GM10266 (cell line): ENCODE data around the gene RNF166.

Experiments used
- DNase-seq: peaks from one replicate; pipeline ENCODE4 v3.0.0; 2012; ENCODE audit errors: extremely low spot score
- CTCF ChIP-seq: IDR thresholded peaks from 2 replicates; pipeline ENCODE4 v1.5.1; 2012; ENCODE audit warnings: mild to moderate bottlenecking, low read depth; ENCODE audit not compliant: control insufficient read depth, insufficient read depth; ENCODE audit errors: missing control alignments

RNF166 gene

GRCh38 chr16:88727871-88728270 lies 21.7 kb upstream of the RNF166 start:
- TF ChIP-seq CTCF = no peak
- DNase-seq = no peak

GRCh38 chr16:88726981-88727380 lies 20.8 kb upstream of the RNF166 start:
- no peak for DNase-seq
- no peak for TF ChIP-seq CTCF

GRCh38 chr16:88726408-88726749 lies 20.2 kb upstream of the RNF166 start:
- DNase-seq = no peak
- TF ChIP-seq CTCF = no peak

GRCh38 chr16:88725609-88726407 lies 19.6 kb upstream of the RNF166 start:
- no peak for DNase-seq
- TF ChIP-seq CTCF = no peak

- no peak for DNase-seq
- TF ChIP-seq CTCF = no peak
Observed at GRCh38 chr16:88724855-88725555, 18.8 kb upstream of the RNF166 start.

- TF ChIP-seq CTCF = no peak
- no peak for DNase-seq
Observed at GRCh38 chr16:88723911-88724310, 17.7 kb upstream of the RNF166 start.

GRCh38 chr16:88723507-88723887 lies 17.3 kb upstream of the RNF166 start:
- no peak for DNase-seq
- no peak for TF ChIP-seq CTCF
